SIG-M5 treated with dmso at 0.1 percent for 504 hours (cell line): Measurements from ENCODE around the gene POLD1.
"Not testable (repeated sequence)": the region's sequence is repeated elsewhere in the genome, so short reads cannot be mapped to it uniquely, and the experiment has no call there.

ENCODE experiments used
- DNase-seq: peaks from one replicate; lab custom pipeline; 2025; ENCODE audit not compliant: unreplicated experiment; lab: John Stamatoyannopoulos, UW

The POLD1 gene

DNA sequence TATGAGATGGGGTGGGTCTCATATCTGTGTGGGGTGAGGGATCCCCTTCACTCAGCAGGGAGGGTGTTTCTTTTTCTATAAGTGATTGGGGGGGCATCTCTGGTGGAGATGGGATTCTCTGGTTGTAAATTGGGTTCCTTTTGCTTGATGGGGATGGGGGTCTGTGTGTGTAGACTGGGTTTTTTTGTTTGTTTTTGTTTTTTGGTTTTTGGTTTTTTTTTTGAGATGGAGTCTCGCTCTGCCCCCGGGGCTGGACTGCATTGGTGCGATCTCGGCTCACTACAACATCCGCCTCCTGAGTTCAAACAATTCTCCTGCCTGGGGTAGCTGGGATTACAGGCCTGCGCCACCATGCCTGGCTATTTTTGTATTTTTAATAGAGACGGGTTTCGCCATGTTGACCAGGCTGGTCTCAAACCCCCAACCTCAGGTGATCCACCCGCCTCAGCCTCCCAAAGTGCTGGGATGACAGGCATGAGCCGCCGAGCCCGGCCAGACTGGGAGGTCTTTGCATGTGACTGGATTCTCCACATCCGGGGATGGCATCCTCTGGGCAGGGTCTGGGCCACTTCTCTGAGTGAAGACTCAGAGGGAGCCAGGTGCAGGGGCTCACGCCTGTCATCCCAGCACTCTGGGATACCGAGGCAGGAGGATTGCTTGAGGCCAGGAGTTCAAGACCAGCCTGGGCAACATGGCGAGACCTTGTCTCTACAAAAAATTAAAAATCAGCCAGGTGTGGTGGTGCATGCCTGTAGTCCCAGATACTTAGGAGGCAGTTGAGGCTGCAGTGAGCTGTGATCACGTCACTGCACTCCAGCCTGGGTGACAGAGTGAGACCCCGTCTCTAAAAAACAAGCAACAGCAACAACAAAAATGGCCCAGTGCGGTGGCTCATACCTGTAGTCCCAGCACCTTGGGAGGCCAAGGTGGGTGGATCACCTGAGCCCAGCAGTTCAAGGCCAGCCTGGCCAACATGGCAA lies 49.3 kb downstream of the POLD1 start:
- no peak for DNase-seq

DNA sequence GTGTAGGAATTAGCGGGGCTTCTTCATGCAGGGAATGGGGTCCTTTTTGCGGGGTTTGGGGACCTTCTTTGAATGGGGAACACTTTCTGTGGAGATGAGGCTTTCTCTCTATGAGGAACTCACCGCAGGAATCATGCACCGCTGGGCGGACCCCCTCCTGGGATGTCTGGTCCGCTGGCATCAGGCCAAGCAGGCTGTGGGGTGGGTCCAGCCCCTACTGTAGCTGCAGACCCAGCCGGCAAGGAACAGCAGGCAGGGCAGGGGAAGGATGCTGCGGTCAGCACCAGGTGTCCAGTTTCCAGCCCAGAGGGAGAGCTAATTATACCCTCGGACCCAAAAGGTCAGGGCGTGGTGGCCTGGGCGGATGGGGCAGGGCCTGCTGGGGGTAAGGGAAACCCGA lies 50.4 kb downstream of the POLD1 start:
- no peak for DNase-seq

DNA sequence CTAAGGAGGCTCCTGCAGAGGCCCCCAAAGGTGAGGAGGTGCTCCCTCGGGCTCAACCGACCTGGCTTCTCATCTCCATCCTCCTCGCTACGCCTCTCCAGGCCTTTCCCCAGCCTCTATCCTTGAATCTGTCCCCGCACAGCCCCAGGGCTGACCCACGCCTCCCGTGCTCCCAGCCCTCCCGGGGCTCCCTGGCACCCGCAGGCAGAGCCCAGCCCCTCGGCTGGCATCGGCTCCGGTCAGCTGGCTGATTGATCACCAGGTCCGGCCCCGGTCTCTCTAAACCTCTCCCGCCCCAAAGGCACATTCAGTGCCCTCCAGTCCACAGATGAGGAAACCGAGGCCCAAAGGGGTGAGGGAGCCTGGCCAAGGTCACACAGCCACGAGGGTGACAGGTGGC lies 51.1 kb downstream of the POLD1 start:
- no peak for DNase-seq

DNA sequence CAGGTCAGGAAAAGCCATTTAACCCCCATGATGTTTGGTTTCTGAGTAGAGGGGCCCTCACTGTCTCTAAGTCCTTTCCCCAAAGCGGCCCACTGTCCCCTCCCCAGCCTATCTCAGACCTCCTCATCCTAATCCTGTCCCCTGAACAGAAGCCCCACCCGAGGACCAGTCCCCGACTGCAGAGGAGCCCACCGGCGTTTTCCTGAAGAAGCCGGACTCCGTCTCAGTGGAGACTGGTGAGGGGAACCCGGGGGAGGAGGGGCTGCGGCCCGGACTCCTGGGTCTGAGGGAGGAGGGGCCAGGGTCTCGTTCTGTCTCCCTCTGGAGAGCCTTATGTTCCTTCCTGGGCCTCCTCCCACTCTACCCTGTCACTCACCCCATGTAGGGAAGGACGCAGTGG lies 51.5 kb downstream of the POLD1 start:
- DNase-seq: no peak

DNA sequence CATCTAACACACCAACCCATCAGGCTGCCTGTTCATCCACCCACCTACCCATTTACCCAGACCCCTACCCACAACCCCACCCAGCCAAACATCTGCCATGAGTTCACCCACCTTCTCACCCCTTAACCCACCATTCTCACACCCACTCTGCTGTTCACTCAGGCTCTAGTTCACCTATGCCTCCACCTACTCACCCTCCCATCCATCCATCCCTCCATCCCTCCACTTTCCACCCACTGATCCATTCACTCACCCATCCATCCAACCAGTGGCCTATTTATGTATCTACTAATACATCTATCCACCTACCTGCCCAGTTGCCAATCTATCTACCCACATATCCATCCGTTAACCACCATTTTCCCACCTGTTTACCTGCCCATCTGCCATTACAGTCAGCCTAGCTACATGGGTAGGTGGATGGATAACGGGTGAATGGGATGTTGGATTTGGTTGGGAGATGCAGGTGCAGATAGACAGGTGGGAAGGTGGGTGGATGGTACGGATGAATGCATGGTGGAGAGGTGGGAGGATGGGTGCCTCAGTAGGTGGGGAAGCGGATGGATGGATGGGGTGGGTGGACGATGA lies 53.8 kb downstream of the POLD1 start:
- no peak for DNase-seq

DNA sequence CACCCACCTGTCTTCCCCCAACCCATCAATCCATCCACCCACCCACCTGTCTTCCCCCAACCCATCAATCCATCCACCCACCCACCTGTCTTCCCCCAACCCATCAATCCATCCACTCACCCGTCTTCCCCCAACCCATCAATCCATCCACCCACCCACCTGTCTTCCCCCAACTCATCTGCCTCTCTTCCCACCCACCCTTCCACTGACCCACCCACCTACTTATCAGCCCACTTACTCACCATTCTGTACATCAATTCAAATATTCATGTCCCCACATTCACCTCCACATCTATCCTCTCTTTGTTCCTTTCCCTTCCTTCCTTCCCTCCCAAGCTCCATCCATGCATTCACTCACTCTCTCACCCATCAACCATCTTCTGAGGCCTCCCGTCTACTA lies 55.0 kb downstream of the POLD1 start:
- not testable (repeated sequence) for DNase-seq

DNA sequence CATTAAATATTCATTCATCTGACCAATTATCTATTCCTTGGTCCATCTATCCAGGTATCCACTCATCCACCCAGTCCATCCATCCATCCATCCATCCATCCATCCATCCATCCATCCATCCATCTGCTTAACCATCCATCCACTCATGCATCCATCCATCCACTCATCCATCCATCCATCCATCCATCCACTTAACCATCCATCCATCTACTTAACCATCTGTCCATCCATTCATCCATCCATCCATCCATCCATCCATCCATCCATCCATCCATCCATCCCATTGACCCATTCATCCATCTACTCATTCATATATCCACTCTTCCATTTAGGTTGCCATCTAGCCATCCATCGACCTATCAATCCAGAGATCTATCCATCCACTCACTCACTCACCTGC lies 59.9 kb downstream of the POLD1 start:
- no peak for DNase-seq

DNA sequence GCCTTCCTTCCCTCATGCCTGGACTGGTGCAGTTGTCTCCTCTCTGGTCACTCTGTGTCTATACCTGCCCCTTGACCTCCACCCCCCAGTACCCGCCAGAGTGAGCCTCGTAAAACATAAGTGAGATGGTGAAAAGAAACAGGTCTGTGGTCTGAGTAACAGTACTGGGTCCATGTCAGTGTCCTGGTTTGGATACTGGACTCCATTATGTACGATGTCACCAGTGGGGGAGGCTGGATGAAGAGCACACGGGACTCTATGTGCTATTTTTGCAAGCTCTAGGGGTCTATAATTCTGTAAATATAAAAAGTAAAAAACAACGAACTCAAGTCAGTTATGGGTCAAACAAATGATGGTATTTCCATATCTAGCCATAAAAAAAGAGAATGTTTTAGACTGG lies 62.9 kb downstream of the POLD1 start:
- no peak for DNase-seq

DNA sequence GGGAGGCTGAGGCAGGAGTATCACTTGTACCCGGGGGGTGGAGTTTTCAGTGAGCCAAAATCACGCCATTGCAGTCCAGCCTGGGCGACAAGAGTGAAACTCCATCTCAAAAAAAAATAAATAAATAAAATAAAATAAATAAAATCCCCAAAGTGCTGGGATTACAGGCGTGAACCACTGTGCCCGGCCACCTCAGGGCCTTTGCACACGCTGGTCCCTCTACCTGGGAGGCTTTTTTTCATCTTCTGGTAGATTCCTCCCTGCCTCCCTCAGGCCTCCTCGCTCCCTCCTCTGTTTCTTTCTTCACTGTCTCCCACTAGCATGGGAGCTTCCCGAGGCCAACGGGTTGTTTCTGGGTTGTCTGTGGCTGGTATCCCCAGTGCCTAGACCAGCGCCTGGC lies 63.6 kb downstream of the POLD1 start:
- DNase-seq: no peak

DNA sequence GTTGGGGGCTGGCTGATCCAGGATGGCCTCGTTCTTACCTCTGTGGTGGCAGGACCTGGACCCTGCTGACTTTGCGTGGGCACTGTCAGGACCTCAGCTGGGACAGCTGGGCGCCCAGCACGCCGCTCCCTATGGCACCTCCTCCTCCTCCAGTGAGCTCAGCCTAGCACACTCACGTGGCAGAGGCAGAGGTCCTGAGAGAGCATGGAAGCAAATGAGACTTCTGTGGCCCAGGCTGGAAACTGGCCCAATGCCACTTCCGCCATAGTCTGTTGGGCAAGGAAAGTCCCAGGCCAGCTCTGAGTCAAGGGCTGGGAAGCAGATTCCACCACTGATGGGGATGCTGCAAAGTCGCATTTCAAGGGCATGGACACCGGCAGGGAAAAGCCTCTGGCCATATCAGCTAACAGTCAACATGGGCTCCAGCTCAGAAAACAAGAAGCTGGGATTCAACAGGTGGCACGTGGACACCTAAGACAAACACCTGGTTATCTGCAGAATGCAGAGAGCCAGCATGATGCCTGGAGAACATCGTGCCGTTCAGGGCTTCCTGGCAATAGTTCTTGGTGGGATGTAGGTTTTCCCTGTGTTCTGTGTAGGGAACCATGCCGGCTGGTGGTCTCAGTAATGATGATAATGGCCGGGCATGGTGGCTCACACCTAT lies 65.2 kb downstream of the POLD1 start:
- DNase-seq: no peak

DNA sequence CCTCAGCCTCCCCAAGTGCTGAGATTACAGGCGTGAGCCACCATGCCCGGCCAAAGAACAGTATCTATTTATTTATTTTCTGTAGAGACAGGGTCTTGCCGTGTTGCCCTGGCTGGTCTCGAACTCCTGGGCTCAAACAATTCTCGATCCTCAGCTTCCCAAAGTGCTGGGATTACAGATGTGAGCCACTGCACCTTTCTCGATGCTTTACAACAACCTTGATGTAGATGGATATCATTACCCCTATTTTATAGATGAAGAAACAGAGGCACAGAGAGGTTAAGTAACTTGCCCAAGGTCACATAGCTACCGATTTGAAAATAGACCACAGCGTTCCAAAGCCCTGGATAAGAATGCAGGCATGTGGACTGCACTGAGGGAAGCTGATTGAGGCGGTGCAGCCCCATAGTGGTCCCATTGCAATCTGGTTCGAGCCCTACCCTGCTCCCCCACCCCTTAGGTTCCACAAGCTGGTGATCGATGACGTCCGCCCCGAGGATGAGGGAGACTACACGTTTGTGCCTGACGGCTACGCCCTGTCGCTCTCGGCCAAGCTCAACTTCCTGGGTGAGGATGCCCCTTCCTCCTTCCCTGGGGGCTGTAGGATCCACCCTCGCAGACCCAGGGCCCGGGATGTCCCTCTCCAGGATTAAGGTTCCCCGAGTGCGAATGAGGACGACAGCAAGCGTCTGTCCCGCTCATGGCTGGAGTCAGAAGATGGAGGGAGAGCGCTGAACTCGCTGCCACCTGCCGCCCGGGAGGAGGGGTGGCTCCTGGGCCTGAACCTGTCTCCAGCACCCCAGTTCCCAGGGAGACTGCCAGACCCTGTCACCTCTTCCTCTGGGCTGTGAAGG lies 66.4 kb downstream of the POLD1 start:
- no peak for DNase-seq

DNA sequence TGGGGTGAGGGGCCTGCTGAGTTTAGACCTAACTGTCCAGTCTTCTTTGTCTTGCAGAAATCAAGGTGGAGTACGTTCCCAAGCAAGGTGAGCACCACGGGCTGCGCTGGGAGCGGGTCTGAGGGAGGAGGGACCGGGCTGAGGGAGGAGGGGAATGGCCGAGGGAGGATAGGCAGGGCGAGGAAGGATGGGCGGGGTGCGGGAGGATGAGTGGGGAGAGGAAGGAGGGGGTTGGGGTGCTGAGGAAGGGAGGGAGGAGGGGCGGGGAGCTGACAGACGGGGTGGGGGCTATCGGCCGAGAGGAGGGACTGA lies 67.0 kb downstream of the POLD1 start:
- no peak for DNase-seq

DNA sequence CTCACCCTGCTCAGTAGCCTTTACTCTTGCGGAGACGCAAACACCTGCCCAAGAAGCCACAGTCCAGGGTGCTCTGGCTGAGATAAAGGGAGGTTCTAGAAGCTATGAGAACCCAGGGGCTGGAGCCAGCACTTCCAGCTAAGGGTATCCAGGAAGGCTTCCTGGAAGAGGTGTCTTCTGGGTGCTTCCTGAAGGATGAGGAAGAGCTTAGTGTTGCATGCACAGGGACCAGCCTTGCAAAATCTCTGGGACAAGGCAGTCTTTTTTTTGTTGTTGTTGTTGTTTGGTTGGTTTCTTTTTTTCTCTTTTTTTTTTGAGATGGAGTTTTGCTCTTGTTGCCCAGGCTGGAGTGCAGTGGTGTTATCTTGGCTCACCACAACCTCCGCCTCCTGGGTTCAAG lies 69.1 kb downstream of the POLD1 start:
- no peak for DNase-seq

DNA sequence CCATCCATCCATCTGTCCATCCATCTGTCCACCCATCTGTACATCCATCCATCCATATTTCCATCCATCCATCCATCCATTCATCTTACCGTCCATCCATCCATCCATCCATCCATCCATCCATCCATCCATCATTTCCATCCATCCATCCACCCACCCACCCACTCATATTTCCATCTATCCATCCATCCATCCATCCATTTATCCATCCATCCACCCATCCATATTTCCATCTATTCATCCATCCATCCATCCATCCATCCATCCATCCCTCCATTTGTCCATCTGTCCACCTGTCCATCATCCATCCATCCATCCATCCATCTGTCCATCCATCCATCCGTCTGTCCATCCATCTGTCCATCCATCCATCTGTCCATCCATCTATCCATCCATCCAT lies 71.8 kb downstream of the POLD1 start:
- no peak for DNase-seq

DNA sequence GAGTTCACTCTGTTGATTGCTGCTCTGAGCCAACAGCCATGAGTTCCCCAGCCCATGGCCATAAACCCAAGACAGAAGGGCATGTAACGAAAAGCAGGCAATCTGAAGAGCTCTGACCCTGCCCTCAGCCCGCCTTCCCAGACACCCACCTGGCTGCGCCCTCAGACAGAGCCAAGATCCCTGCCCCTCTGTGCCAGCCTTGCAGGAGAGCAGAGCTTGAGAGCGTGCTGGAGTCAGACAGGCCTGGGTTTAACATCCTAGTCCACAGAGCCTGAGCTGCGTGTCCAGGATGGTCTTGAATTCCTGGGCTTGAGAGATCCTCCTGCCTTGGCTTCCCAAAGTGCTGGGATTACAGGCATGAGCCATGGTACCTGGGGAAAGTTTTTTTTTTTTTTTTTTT lies 73.2 kb downstream of the POLD1 start:
- DNase-seq: no peak

DNA sequence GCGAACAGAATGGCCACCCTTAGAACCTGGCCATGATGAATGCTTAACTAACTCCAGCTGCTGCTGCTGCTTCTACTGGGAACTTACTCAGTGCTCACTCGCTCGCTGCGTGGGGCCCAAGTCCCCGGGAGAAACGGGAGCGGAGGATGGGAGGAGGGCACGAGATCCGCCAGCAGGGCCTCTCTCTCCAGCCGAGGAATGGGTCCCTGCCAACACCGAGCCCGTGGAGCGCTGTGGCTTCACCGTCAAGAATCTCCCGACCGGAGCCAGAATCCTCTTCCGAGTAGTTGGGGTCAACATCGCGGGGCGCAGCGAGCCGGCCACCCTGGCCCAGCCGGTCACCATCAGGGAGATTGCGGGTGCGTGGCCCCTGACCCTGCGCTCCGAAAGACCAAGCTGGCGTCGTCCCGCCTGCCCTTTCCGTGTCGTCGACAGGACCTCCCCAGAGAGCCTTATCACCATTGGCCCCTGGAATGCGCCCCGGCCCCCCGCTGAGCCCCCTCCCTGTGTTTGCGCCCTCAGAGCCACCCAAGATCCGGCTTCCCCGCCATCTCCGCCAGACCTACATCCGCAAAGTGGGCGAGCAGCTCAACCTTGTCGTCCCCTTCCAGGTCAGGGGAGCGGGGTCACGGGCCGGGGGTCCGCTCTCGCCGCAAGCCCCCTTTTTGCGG lies 74.4 kb downstream of the POLD1 start:
- DNase-seq: no peak

DNA sequence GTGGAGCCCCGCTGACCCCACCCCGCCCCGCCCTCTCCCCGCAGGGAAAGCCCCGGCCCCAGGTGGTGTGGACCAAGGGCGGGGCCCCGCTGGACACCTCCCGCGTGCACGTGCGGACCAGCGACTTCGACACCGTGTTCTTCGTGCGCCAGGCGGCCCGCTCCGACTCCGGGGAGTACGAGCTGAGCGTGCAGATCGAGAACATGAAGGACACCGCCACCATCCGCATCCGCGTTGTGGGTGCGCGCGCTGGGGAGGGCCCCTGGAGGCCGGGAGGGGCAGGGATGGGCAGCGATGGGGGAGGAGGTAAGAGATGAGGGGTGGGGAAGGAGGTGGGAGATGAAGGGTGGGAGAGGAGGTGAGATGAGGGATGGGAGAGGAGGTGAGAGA lies 74.9 kb downstream of the POLD1 start:
- DNase-seq: no peak

DNA sequence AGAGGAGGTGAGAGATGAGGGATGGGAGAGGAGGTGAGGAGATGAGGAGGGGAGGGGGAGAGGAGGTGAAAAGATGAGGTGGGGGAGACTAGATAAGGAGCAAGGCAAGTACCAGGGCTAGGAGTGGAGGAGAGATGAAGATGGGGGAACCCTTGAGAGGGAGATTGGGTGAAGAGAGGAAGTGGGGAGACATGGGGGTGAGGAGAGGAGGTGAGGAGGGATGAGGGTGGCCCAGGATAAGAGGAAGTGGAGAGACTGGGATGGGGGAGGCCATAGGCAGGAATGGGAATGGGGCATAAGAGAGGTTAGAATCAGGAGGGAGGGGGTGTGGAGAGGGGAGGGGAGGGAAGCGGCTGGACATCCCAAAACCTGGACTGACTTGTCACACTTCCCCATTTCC lies 75.5 kb downstream of the POLD1 start:
- no peak for DNase-seq

DNA sequence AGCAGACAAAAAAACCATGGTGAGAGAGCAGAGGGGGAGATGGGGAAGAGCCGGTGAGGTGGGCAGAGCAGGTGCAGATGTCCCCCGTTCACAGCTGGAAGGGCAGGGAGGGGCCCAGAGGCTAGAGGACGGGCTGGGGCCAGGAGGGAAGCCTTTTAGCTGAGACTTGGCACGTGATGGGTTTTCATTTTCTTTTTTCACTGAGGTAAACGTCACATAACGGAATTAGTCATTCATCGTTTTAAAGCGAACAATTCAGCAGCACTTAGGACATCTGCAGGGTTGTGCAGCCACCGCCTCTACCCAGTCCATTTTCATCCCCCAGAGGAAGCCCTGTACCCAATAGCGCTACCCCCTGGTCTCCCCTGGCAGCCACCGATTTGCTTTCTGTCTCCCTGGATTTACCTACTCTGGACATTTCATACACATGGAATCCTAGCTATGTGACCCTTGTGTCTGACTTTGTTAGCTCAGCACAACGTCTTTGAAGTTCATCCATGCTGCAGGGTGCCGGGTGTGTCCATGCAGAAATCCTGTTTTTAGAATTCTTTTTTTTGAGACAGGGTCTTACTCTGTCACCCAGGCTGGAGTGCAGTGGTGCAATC lies 76.1 kb downstream of the POLD1 start:
- DNase-seq: peak; percentile 13

DNA sequence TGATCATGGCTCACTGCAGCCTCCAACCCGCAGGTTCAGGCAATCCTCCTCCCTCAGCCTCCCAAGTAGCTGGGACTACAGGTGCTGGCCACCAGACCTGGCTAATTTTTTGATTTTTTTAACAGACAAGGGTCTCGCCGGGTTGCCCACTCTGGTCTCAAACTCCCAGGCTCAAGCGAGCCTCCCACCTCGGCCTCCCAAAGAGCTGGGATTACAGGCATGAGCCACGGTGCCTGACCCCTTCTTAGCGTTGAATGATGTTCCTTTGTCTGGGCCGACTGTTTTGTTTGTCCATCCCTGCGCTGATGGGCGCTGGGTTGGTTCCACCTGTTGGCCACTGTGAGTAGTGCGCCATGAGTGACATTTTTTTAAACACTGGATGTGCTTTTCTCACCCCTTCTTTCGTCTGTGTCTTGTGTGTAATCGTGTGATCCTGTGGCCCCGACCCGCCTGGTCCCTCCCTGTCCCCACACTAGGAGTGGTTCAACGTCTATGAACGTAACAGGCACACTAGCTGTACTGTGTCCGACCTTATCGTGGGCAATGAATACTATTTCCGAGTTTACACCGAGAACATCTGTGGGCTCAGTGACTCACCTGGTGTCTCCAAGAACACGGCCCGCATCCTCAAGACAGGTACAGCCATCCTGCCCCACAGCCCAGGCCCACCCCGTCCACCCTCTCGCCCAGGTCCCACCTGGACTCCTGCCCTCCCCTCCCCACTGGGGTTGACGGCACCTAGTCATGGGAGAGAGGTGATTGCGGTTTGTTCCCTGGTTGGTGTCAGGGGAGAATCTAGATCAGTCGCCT lies 77.1 kb downstream of the POLD1 start:
- peak; percentile 58 for DNase-seq
